ENCODE measurements around the gene SRPRB. TPM values are rescaled to one million over a fixed set of nuclear protein-coding genes. Genes with fewer than 3 reads are reported as not detected.
A peak's percentile ranks its signal among the peaks of the same experiment; 100 is the strongest.

SRPRB gene
- total and polyA plus RNA-seq, 2 experiments from 2014 or later = 25.6 to 36.0 TPM

GRCh38 chr3:133866141-133866540 lies 60.5 kb downstream of the SRPRB start (continued):
- TF ChIP-seq REST (IDR thresholded peaks at IDR 0.05; ENCODE audit: unreplicated experiment) (no peak), ETS1 (IDR thresholded peaks at IDR 0.05) (no peak), POLR2AphosphoS5 (IDR thresholded peaks at IDR 0.05; ENCODE audit: low read depth) (no peak), EZH2 (IDR thresholded peaks at IDR 0.05; ENCODE audit: low read depth, unreplicated experiment) (no peak)

- Histone ChIP-seq H3K79me2 (replicated peaks; ENCODE audit: insufficient read depth) (no peaks in the 10 kb centered on the region), H3K36me3 (ENCODE audit: insufficient read depth) (no peaks in the 10 kb centered on the region), H4K20me1 (replicated peaks; ENCODE audit: insufficient read depth) (no peaks in the 10 kb centered on the region), H3K9me2 (ENCODE audit: insufficient read depth) (no peaks in the 10 kb centered on the region), H3K27ac (ENCODE audit: low read depth) (no peak overlapping the region), H3K4me2 (no peak overlapping the region), H3K4me3 (no peak overlapping the region), H3K4me1 (ENCODE audit: insufficient read depth) (no peaks in the 10 kb centered on the region), H2AFZ (no peak overlapping the region), H3F3A (replicated peaks; ENCODE audit: low read depth) (no peaks in the 10 kb centered on the region), H3K27me3 (ENCODE audit: insufficient read depth) (no peaks in the 10 kb centered on the region)
- Mint-ChIP-seq H3K9me3 (no peaks in the 10 kb centered on the region), H3K4me3 (no peak overlapping the region), H3K27me3 (ENCODE audit: insufficient read depth, low read depth, poor library complexity) (peaks cover 13% of the 10 kb centered on the region), H3K4me1 (peaks cover 20% of the 10 kb centered on the region), H3K27ac (peak overlapping the region; percentile 33; the same call in 1 of the 2 replicates), H3K36me3 (ENCODE audit: low read depth) (no peaks in the 10 kb centered on the region)
- ATAC-seq (no peak), DNase-seq (ENCODE audit: low spot score) (no peak)
- TF ChIP-seq ZNF462 (CRISPR knock-in tag; IDR thresholded peaks at IDR 0.05) (no peak), ZNF114 (CRISPR knock-in tag; IDR thresholded peaks at IDR 0.05) (no peak), POLR2AphosphoS5 (IDR thresholded peaks at IDR 0.05; ENCODE audit: low read depth) (no peak), ETS1 (IDR thresholded peaks at IDR 0.05) (no peak), EZH2 (IDR thresholded peaks at IDR 0.05; ENCODE audit: low read depth, unreplicated experiment) (no peak), JUNB (IDR thresholded peaks at IDR 0.05; ENCODE audit: unreplicated experiment) (no peak), CREB1 (CRISPR knock-in tag; IDR thresholded peaks at IDR 0.05; ENCODE audit: low read depth) (no peak), ZNF331 (CRISPR knock-in tag; IDR thresholded peaks at IDR 0.05; ENCODE audit: low read depth) (no peak), STAT1 (IDR thresholded peaks at IDR 0.05; ENCODE audit: unreplicated experiment) (no peak), EZH2phosphoT487 (IDR thresholded peaks at IDR 0.05; ENCODE audit: unreplicated experiment) (no peak)
Observed at GRCh38 chr3:133868186-133868585, 62.6 kb downstream of the SRPRB start.
